HepG2 (cell line): ENCODE measurements around the gene USP7. TPM values are rescaled to one million over a fixed set of nuclear protein-coding genes. Genes with fewer than 3 reads are reported as not detected.

Source experiments
- AGO2 ChIP-seq: fragments of 200-400 bp; formaldehyde crosslinking; optimal IDR thresholded peaks from 2 replicates; pipeline ENCODE3; 2017; ENCODE audit warnings: mild to moderate bottlenecking, low read depth, low read length, moderate library complexity
- GPBP1L1 ChIP-seq: sonication (generic); formaldehyde crosslinking; IDR thresholded peaks from 2 replicates; pipeline ENCODE4 v1.5.0; 2020; ENCODE audit warnings: mild to moderate bottlenecking, missing genetic modification reagents
- HNF1A ChIP-seq, 2 experiments: sonication (generic) in 1 of 2; formaldehyde crosslinking in 1 of 2; IDR thresholded peaks; 2 replicates each; pipeline versions ENCODE4 v1.4.0 to v1.6.1; 2016 to 2020; ENCODE audit warnings: borderline replicate concordance in 1 of 2, low read depth in 1 of 2, mild to moderate bottlenecking in 1 of 2, missing genetic modification reagents in 1 of 2
- HNF4A ChIP-seq: sonication (generic); formaldehyde crosslinking; IDR thresholded peaks from 2 replicates; pipeline ENCODE4 v1.4.0; 2020; ENCODE audit warnings: missing genetic modification reagents
- KDM2A ChIP-seq: sonication (generic); formaldehyde crosslinking; IDR thresholded peaks from 2 replicates; pipeline ENCODE4 v1.4.0; 2020; ENCODE audit warnings: low read depth, missing genetic modification reagents, borderline replicate concordance
- NFE2 ChIP-seq: sonication (generic); formaldehyde crosslinking; IDR thresholded peaks from 2 replicates; pipeline ENCODE4 v1.4.0; 2020; ENCODE audit warnings: missing genetic modification reagents
- NR2F6 ChIP-seq, 2 experiments: IDR thresholded peaks; 2 replicates each; pipeline ENCODE4 v1.6.1; 2016; ENCODE audit warnings: antibody characterized with exemption in 1 of 2, mild to moderate bottlenecking in 1 of 2
- REPIN1 ChIP-seq: sonication (generic); formaldehyde crosslinking; IDR thresholded peaks from 2 replicates; pipeline ENCODE4 v1.8.0; 2022; ENCODE audit warnings: missing genetic modification reagents, low read depth, mild to moderate bottlenecking, borderline replicate concordance
- SNRNP70 ChIP-seq: fragments of 200-400 bp; formaldehyde crosslinking; IDR thresholded peaks from 2 replicates; pipeline ENCODE4 v1.6.1; 2017; ENCODE audit warnings: mild to moderate bottlenecking, low read depth, low read length, moderate library complexity
- SOX5 ChIP-seq: IDR thresholded peaks from 2 replicates; pipeline ENCODE4 v1.6.1; 2016; ENCODE audit warnings: borderline replicate concordance
- STAG1 ChIP-seq: sonication (generic); formaldehyde crosslinking; IDR thresholded peaks from 2 replicates; pipeline ENCODE4 v1.4.0; 2020; ENCODE audit warnings: missing genetic modification reagents
- YEATS2 ChIP-seq: sonication (generic); formaldehyde crosslinking; IDR thresholded peaks from 2 replicates; pipeline ENCODE4 v1.4.0; 2020; ENCODE audit warnings: missing genetic modification reagents, borderline replicate concordance
- ZNF646 ChIP-seq: sonication (generic); formaldehyde crosslinking; IDR thresholded peaks from 2 replicates; pipeline ENCODE4 v1.9.0; 2021; ENCODE audit warnings: mild to moderate bottlenecking, missing genetic modification reagents
- ZNF776 ChIP-seq: sonication (generic); formaldehyde crosslinking; IDR thresholded peaks from 2 replicates; pipeline ENCODE4 v1.4.0; 2020; ENCODE audit warnings: mild to moderate bottlenecking, missing genetic modification reagents
- polyA plus RNA-seq, 8 experiments: library from polyadenylated mRNA; depleted of rRNA in 3 of 8; stranded (reverse) in 7 of 8; unstranded in 1 of 8; fragments of >200 nt; fragmentation: Illumina TruSeq in 4 of 8; extraction: Trizol in 4 of 8; gene quantifications; 2 replicates each; pipeline versions ENCODE4 v1.2.1 to v1.2.3, GENCODE V29; 2011 to 2016; ENCODE audit warnings: low read depth in 4 of 8, missing spikeins in 1 of 8, mixed read lengths in 1 of 8; ENCODE audit not compliant: insufficient read depth in 1 of 8
- total RNA-seq, 5 experiments: library from RNA; depleted of rRNA; stranded (reverse); fragments of >200 nt; fragmentation: Illumina TruSeq; extraction: Trizol; gene quantifications; 2 replicates each; pipeline ENCODE4 v1.2.3, GENCODE V29; 2016; ENCODE audit warnings: low read depth in 1 of 5

USP7 gene
- total and polyA plus RNA-seq, 2 of the 13 experiments (the other 11 are each of a cell fraction or from before 2014, with no cell fraction given) = 52.5 to 173 TPM

- no peak for TF ChIP-seq HNF1A (IDR thresholded peaks at IDR 0.05; ENCODE audit: low read depth)
- peak; percentile 59; the same call in 1 of the 2 replicates for TF ChIP-seq HNF1A (CRISPR knock-in tag; IDR thresholded peaks at IDR 0.05; ENCODE audit: borderline replicate concordance)
- TF ChIP-seq REPIN1 (CRISPR knock-in tag) = 0 out of 2 replicates have a peak, but pooled peaks have one; percentile 32
- peak; percentile 65 for TF ChIP-seq NR2F6 (IDR thresholded peaks at IDR 0.05)
- TF ChIP-seq NR2F6 (CRISPR knock-in tag; IDR thresholded peaks at IDR 0.05) = peak; percentile 78
- TF ChIP-seq HNF4A = peak; percentile 54; the same call in 1 of the 2 replicates
- peak; percentile 35; the same call in 1 of the 2 replicates for TF ChIP-seq KDM2A (CRISPR knock-in tag)
- peak; percentile 98 for TF ChIP-seq AGO2
- TF ChIP-seq ZNF646 (CRISPR knock-in tag) = 0 out of 2 replicates have a peak, but pooled peaks have one; percentile 52
- no peak for TF ChIP-seq GPBP1L1 (CRISPR knock-in tag)
- no peak for TF ChIP-seq ZNF776 (CRISPR knock-in tag)
- TF ChIP-seq SOX5 (CRISPR knock-in tag) = peak; percentile 43; the same call in 1 of the 2 replicates
- no peak for TF ChIP-seq SNRNP70
- TF ChIP-seq STAG1 (CRISPR knock-in tag) = peak; percentile 20; the same call in 1 of the 2 replicates
- no peak for TF ChIP-seq YEATS2
- 0 out of 2 replicates have a peak, but pooled peaks have one; percentile 12 for TF ChIP-seq NFE2
Measured at GRCh38 chr16:8861563-8862308, 102.0 kb downstream of the USP7 start (continued).
